Testis (tissue), 3 donors: Measurements from ENCODE around the gene ALPG. TPM values are rescaled to one million over a fixed set of nuclear protein-coding genes. Genes with fewer than 3 reads are reported as not detected.

Source experiments
- DNase-seq: peaks from one replicate; pipeline ENCODE4 v3.0.0-alpha.2; 2019
- H3K27ac ChIP-seq, 2 donors: fragments of 200-600 bp; sonication (generic); one replicate each; pipeline ENCODE4 v1.5.1; 2019
- H3K27me3 ChIP-seq: fragments of 200-600 bp; sonication (generic); one replicate; pipeline ENCODE4 v1.5.1; 2019
- H3K36me3 ChIP-seq: fragments of 200-600 bp; sonication (generic); one replicate; pipeline ENCODE4 v1.5.1; 2017; ENCODE audit warnings: low read depth; ENCODE audit errors: missing control alignments
- H3K4me1 ChIP-seq: fragments of 200-600 bp; sonication (generic); one replicate; pipeline ENCODE4 v1.5.1; 2019
- H3K4me3 ChIP-seq, 2 donors: fragments of 200-600 bp; sonication (generic); one replicate each; pipeline ENCODE4 v1.5.1; 2017 to 2019
- H3K9me3 ChIP-seq: fragments of 200-600 bp; sonication (generic); one replicate; pipeline ENCODE4 v1.5.1; 2017
- CTCF ChIP-seq, 3 experiments: fragments of 450-650 bp in 2 of 3; fragments of 200-600 bp in 1 of 3; sonication (generic) in 1 of 3; IDR thresholded peaks; one replicate each; pipeline ENCODE4 v1.5.1; 2016 to 2019; ENCODE audit warnings: antibody characterized with exemption in 3 of 3, mild to moderate bottlenecking in 2 of 3, moderate library complexity in 1 of 3
- POLR2A ChIP-seq: fragments of 450-650 bp; IDR thresholded peaks from one replicate; pipeline ENCODE4 v1.6.1; 2017; ENCODE audit warnings: antibody characterized with exemption, mild to moderate bottlenecking, moderate library complexity
- WGBS, 2 donors: methylation state at CpG; one replicate each; pipeline ENCODE4 v1.1.5; 2018; 5-methylcytosine and 5-hydroxymethylcytosine counted together
- intact Hi-C: fragments of 100-400 bp; cut with DNase I; formaldehyde crosslinking; loops from one replicate; pipeline ENCODE4 v1.15.1; 2023; ENCODE audit warnings: low total_unique reads
- polyA plus RNA-seq: library from polyadenylated mRNA; stranded (reverse); fragments of 350-450 nt; fragmentation: Illumina TruSeq; extraction: RNeasy Lipid Tissue Mini Kit (QIAGEN cat#74804); gene quantifications from one replicate; pipeline ENCODE4 v1.2.3, GENCODE V29; 2014; ENCODE audit warnings: low read depth, low replicate concordance; ENCODE audit not compliant: insufficient read depth
- total RNA-seq, 2 donors: library from RNA; depleted of rRNA; stranded (reverse); fragments of >200 nt; gene quantifications; one replicate each; pipeline ENCODE4 v1.2.3, GENCODE V29; 2016

Gene ALPG
- total and polyA plus RNA-seq, 3 donors from 2014 or later, result 0.44 to 1.0 (median 0.93) TPM

- no peaks in the 10 kb centered on the region for H3K9me3 ChIP-seq
- 0 to 3% methylated on average over 7 to 63 of the region's 79 CpGs for WGBS, 2 donors
- H3K27ac ChIP-seq, result no peak overlapping the region
- TF ChIP-seq CTCF (IDR thresholded peaks at IDR 0.05) (no peak), POLR2A (no peak)
- H3K4me1 ChIP-seq, result peaks cover 8% of the 10 kb centered on the region
- intact Hi-C loops, result no loop called here
- peak overlapping the region; percentile 29 to 45 for H3K4me3 ChIP-seq
- no peak for DNase-seq
- H3K27me3 ChIP-seq, result no peaks in the 10 kb centered on the region
- no peaks in the 10 kb centered on the region for H3K36me3 ChIP-seq
These were observed 12.8 kb downstream of the ALPG start for GRCh38 chr2:232419245-232420072.

- Histone ChIP-seq H3K27ac (no peak overlapping the region), H3K27me3 (no peaks in the 10 kb centered on the region), H3K9me3 (no peaks in the 10 kb centered on the region), H3K4me1 (peaks cover 8% of the 10 kb centered on the region), H3K4me3 (peak overlapping the region in 1 of 2 donors; percentile 45), H3K36me3 (no peaks in the 10 kb centered on the region)
- no peak for DNase-seq
- intact Hi-C loops, result no loop called here
- TF ChIP-seq CTCF (IDR thresholded peaks at IDR 0.05) (no peak), POLR2A (no peak)
- WGBS, 2 donors, result 1 to 7% methylated on average over 14 to 19 of the region's 22 CpGs
These were observed 13.4 kb downstream of the ALPG start for GRCh38 chr2:232420073-232420454.

- no peaks in the 10 kb centered on the region for H3K27me3 ChIP-seq
- H3K36me3 ChIP-seq, result no peaks in the 10 kb centered on the region
- WGBS, 2 donors, result 0 to 2% methylated on average over 26 to 55 of the region's 79 CpGs
- peak overlapping the region; percentile 24 to 45 for H3K4me3 ChIP-seq
- TF ChIP-seq POLR2A, result no peak
- TF ChIP-seq CTCF (IDR thresholded peaks at IDR 0.05), result no peak
- no peaks in the 10 kb centered on the region for H3K9me3 ChIP-seq
- intact Hi-C loops, result no loop called here
- H3K27ac ChIP-seq, result no peak overlapping the region
- peaks cover 8% of the 10 kb centered on the region for H3K4me1 ChIP-seq
- no peak for DNase-seq
These were observed 14.0 kb downstream of the ALPG start for GRCh38 chr2:232420463-232421188.

DNA sequence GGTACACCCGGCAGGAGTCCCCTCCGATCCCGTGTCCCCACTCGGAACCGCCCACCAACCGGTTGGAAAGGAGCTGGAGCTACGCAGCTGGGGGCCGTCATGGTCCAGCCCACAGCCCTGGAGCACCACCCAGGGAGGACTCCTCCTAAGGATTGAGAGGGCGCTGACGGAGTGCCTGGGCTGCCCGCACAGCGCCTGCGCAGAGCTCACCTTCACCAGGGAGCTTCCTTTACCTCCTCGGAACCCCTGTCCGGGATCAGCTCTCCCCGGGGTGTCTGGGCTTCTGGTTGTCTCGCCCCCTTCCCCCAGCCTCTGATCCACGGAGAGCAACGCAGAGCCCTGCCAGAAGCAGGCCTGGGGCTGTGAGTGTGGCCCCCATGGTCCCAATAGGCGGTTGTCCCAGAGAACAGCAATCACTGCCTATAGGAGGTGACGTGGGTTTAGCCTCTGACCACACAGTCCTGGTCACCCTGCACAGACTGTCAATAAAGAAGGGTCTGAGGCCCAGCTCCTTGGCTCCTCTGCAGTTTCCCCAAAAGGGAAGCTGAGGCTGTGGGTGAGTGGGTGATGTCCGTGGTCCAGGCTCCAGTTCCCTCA, 14.6 kb downstream of the ALPG start:
- no peak for DNase-seq
- no peaks in the 10 kb centered on the region for H3K27me3 ChIP-seq

More for the DNA sequence above, 14.6 kb downstream of the ALPG start:
- no peaks in the 10 kb centered on the region for H3K36me3 ChIP-seq
- no peak overlapping the region for H3K27ac ChIP-seq
- no peaks in the 10 kb centered on the region for H3K9me3 ChIP-seq
- TF ChIP-seq CTCF (IDR thresholded peaks at IDR 0.05), result no peak
- no peak for TF ChIP-seq POLR2A
- H3K4me1 ChIP-seq, result peaks cover 8% of the 10 kb centered on the region
- intact Hi-C loops, result no loop called here
- peak overlapping the region; percentile 24 to 45 for H3K4me3 ChIP-seq
- whole genome bisulfite sequencing, 2 donors, result 4 to 13% methylated on average over 13 to 22 of the region's 22 CpGs
